ENCODE measurements around the gene MAK. TPM values are rescaled to one million over a fixed set of nuclear protein-coding genes. Genes with fewer than 3 reads are reported as not detected.

The MAK gene
- total RNA-seq, 4 donors from 2014 or later: 0.27 TPM; not detected in 3

- TF ChIP-seq CTCF (IDR thresholded peaks at IDR 0.05): no peak
- H3K27ac ChIP-seq: peak overlapping the region in 3 of 4 donors; percentile 69 to 95 (median 77)
- no peaks in the 10 kb centered on the region for H3K9me3 ChIP-seq
- peak overlapping the region; percentile 44 to 65 (median 60) for H3K4me3 ChIP-seq
- H3K36me3 ChIP-seq: no peaks in the 10 kb centered on the region
- H3K27me3 ChIP-seq: no peaks in the 10 kb centered on the region
- no peak for DNase-seq
- peaks cover 0 to 9% (median 3%) of the 10 kb centered on the region in 4 donors for H3K4me1 ChIP-seq
These were observed 118.9 kb downstream of the MAK start for GRCh38 chr6:10719296-10719963.

GRCh38 chr6:10713962-10714361 is 124.4 kb downstream of the MAK start:
- DNase-seq: no peak
- H3K27ac ChIP-seq: no peak overlapping the region
- H3K4me3 ChIP-seq: no peak overlapping the region
- H3K27me3 ChIP-seq: no peaks in the 10 kb centered on the region
- no peak for TF ChIP-seq POLR2A (IDR thresholded peaks at IDR 0.05)
- no peak for TF ChIP-seq CTCF (IDR thresholded peaks at IDR 0.05)
- H3K36me3 ChIP-seq: peaks cover 0 to 14% (median 0%) of the 10 kb centered on the region in 3 donors
- no peaks in the 10 kb centered on the region for H3K9me3 ChIP-seq
- H3K4me1 ChIP-seq: no peaks in the 10 kb centered on the region

Small RNA genes within 50 kb of the gene (small RNA-seq; reads per million reads assigned to genes)
- gene RNA5SP203: 0 reads per million in 2 donors

Other genes with a start within 250 kb of the MAK start
- not detected for gene C6orf52, start 143.9 kb downstream of the MAK start, total RNA-seq
- gene PAK1IP1, start 143.6 kb downstream of the MAK start, total RNA-seq: 1 to 10 TPM; 3.3 to 6.8 (median 5.5) TPM
- 10 to 100 TPM; 30.5 to 62.5 (median 60.4) TPM for gene TMEM14C, start 115.5 kb downstream of the MAK start, total RNA-seq
- 10 to 100 TPM; 37.1 to 86.7 (median 44.0) TPM for gene TMEM14B, start 90.7 kb downstream of the MAK start, total RNA-seq
- not detected for gene GCM2, start 43.5 kb upstream of the MAK start, total RNA-seq
- gene SYCP2L, start 48.5 kb upstream of the MAK start, total RNA-seq: 1 to 10 TPM in 1 of 4 donors, under 1 TPM in 1, not detected in 2; 0.67 to 5.0 TPM
- gene ELOVL2, start 205.8 kb upstream of the MAK start, total RNA-seq: under 1 TPM in 2 of 4 donors, not detected in 2; 0.18 to 0.27 TPM